ENCODE measurements around the gene FHIT. TPM values are rescaled to one million over a fixed set of nuclear protein-coding genes. Genes with fewer than 3 reads are reported as not detected.

The FHIT gene
- total RNA-seq, 2 experiments from 2014 or later: 7.6 to 7.9 TPM

DNA sequence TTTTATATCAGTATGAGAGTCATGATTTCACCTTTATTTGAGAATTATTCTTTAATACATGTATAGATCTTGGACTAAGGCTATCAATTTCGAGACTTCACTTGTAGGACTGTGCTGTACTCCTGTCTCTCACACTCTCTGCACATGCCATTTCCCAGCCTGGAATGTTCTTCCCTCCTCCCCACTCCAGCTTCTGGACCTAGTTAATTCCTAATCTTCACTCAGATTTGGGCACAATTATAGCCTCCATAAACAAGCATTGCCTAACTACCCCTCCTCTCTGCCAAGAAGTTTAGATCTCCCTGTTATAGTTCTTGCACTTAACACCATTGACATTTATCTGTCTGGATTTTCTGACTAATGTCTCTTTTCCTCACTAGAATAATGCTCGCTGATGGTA is 88.3 kb downstream of the FHIT start:
- no peak for ATAC-seq
- H3K4me1 Mint-ChIP-seq (ENCODE audit: low read depth): peaks cover 2% of the 10 kb centered on the region

DNA sequence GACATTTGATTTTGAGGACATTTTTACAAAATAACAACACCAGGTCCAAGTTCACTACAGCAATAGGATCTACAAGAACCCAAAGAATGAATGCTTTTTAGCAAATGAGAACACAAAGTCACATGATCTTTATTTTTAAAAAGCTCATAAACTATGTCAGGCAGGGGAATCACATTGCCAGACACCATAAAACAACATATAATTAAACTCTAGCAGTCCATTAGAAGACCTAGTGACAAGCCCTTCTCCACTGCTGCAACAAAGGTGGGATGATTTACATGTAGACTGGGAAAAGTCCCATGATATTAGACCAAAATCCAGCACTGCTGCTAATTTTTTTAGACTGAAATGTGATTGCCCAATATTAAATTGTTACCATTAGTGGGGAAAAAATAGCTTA is 92.6 kb downstream of the FHIT start:
- TF ChIP-seq, protein P1, sequence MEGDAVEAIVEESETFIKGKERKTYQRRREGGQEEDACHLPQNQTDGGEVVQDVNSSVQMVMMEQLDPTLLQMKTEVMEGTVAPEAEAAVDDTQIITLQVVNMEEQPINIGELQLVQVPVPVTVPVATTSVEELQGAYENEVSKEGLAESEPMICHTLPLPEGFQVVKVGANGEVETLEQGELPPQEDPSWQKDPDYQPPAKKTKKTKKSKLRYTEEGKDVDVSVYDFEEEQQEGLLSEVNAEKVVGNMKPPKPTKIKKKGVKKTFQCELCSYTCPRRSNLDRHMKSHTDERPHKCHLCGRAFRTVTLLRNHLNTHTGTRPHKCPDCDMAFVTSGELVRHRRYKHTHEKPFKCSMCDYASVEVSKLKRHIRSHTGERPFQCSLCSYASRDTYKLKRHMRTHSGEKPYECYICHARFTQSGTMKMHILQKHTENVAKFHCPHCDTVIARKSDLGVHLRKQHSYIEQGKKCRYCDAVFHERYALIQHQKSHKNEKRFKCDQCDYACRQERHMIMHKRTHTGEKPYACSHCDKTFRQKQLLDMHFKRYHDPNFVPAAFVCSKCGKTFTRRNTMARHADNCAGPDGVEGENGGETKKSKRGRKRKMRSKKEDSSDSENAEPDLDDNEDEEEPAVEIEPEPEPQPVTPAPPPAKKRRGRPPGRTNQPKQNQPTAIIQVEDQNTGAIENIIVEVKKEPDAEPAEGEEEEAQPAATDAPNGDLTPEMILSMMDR (IDR thresholded peaks at IDR 0.05): no peak
- DNase-seq (no peak), ATAC-seq (no peak)
- Mint-ChIP-seq H3K4me3 (no peak overlapping the region), H3K27me3 (no peaks in the 10 kb centered on the region), H3K9me3 (no peaks in the 10 kb centered on the region), H3K36me3 (ENCODE audit: low read depth) (no peaks in the 10 kb centered on the region), H3K4me1 (ENCODE audit: low read depth) (peaks cover 2% of the 10 kb centered on the region), H3K27ac (no peak overlapping the region)
- ChIA-PET CTCF (no interaction called here), POLR2A (no interaction called here)
- intact Hi-C loops (cut with micrococcal nuclease): no loop called here

More for the DNA sequence above, 88.3 kb downstream of the FHIT start:
- intact Hi-C loops (cut with micrococcal nuclease): no loop called here
- Mint-ChIP-seq H3K9me3 (peaks cover 11% of the 10 kb centered on the region), H3K27me3 (peaks cover 2% of the 10 kb centered on the region), H3K4me3 (no peak overlapping the region), H3K27ac (no peak overlapping the region), H3K36me3 (ENCODE audit: low read depth) (peaks cover 23% of the 10 kb centered on the region)
- DNase-seq: no peak
- TF ChIP-seq, protein P1 (IDR thresholded peaks at IDR 0.05): no peak
- ChIA-PET POLR2A (no interaction called here), CTCF (no interaction called here)

DNA sequence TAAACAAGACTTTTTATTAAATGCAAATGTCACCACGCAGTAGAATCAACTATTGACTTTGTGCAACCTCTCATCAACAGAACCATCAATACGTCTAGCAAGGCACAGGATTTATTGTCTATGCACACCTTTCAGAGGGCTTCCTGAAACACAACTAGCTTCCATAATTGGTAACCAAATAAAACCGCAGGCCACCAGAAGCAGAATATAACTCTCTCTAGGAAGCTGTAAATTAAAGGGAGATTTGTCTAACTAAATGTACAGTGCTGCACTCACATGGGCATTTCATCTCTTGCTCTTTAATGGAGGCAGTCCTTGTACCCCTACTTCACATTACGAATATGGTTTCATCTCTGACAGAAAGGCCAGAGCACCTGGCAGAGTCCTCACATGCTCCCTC is 93.0 kb downstream of the FHIT start:
- Mint-ChIP-seq H3K27me3 (no peaks in the 10 kb centered on the region), H3K4me3 (no peak overlapping the region), H3K36me3 (ENCODE audit: low read depth) (no peaks in the 10 kb centered on the region), H3K4me1 (ENCODE audit: low read depth) (peaks cover 2% of the 10 kb centered on the region), H3K27ac (no peak overlapping the region), H3K9me3 (no peaks in the 10 kb centered on the region)
- POLR2A ChIA-PET: interaction anchor here (0.6 kb wide), 1 partner anchor 27 kb away, joined by 3 read pairs; no protein-coding TSS in a partner anchor
- intact Hi-C loops (cut with micrococcal nuclease): no loop called here
- DNase-seq (no peak), ATAC-seq (no peak)
- TF ChIP-seq, protein P1 (IDR thresholded peaks at IDR 0.05): no peak
- CTCF ChIA-PET: no interaction called here

DNA sequence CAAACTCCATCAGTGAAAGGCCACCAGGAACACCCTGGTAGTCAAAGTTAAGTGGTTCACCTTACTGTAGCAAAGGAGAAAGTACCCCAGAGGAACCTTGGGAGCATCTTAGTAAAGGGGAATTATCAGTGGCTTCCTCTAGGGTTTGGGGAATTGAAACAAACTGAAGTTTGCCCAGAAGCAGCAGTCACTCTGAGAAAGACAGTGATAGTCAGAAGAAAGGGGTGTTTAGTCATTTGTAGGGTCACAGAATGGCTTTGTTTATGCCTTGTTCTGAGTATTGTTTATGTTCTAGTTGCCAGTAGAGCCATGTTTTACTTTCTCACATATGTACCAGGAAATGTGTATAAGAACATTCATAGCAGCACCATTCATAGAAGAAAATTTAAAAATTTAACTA is 93.8 kb downstream of the FHIT start:
- Mint-ChIP-seq H3K27me3 (no peaks in the 10 kb centered on the region), H3K9me3 (no peaks in the 10 kb centered on the region), H3K27ac (no peak overlapping the region), H3K4me3 (no peak overlapping the region), H3K4me1 (ENCODE audit: low read depth) (peaks cover 2% of the 10 kb centered on the region), H3K36me3 (ENCODE audit: low read depth) (no peaks in the 10 kb centered on the region)
- no peak for ATAC-seq
- ChIA-PET POLR2A (no interaction called here), CTCF (no interaction called here)
- intact Hi-C loops (cut with micrococcal nuclease): no loop called here
- TF ChIP-seq, protein P1 (IDR thresholded peaks at IDR 0.05): no peak
- no peak for DNase-seq

DNA sequence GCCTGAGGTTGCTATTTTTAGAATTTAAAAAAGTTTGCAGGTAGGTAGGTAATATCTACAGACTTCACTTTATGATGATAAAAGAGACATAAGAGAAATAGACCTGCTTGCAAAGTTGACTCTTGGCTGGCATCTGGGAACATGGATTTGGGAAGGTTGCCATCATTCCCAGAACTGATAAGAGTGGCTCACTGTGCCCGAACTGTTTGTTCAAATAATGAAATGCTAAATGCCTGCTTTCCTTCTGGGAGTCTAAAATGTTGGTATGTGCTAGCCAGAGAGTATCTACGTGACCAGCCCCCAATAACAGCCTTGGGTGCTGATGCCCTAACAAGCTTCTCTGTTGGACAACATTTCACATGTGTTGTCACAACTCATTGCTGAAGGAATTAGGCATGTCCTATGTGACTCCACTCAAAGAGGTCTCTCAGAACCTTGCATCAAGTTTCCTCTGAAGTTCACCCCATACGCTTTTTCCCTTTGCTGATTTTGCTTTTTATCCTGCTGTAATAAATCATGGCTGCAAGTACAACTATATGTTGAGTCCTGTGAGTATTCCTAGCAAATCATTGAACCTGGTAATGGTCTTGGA is 95.5 kb downstream of the FHIT start:
- DNase-seq: no peak
- Mint-ChIP-seq H3K27ac (no peak overlapping the region), H3K4me1 (ENCODE audit: low read depth) (peaks cover 2% of the 10 kb centered on the region), H3K9me3 (peaks cover 2% of the 10 kb centered on the region), H3K4me3 (no peak overlapping the region), H3K27me3 (no peaks in the 10 kb centered on the region), H3K36me3 (ENCODE audit: low read depth) (no peaks in the 10 kb centered on the region)
- POLR2A ChIA-PET: no interaction called here
- CTCF ChIA-PET: no interaction called here
- TF ChIP-seq, protein P1 (IDR thresholded peaks at IDR 0.05): no peak
- intact Hi-C loops (cut with micrococcal nuclease): no loop called here
- no peak for ATAC-seq

Data from activated CD8-positive, alpha-beta T cell treated with anti-CD3 and anti-CD28 coated beads for 36 hours (primary cell).